Breast epithelium (tissue), 3 donors: ENCODE results near the gene SH3BP5.

Experiments used
- POLR2A ChIP-seq: fragments of 450-650 bp; IDR thresholded peaks from one replicate; pipeline ENCODE4 v1.6.1; 2016; ENCODE audit warnings: antibody characterized with exemption, mild to moderate bottlenecking, moderate library complexity
- POLR2AphosphoS5 ChIP-seq, 3 donors: sonication (generic); formaldehyde crosslinking; IDR thresholded peaks; one replicate each; pipeline ENCODE4 v1.6.1; 2017; ENCODE audit warnings: antibody characterized with exemption in 3 of 3
- TF ChIP-seq, protein P1 (sequence below), 3 donors: fragments of 450-650 bp; IDR thresholded peaks; one replicate each; pipeline ENCODE4 v1.5.1; 2016 to 2017; ENCODE audit warnings: antibody characterized with exemption in 3 of 3, mild to moderate bottlenecking in 3 of 3, moderate library complexity in 3 of 3

DNA sequence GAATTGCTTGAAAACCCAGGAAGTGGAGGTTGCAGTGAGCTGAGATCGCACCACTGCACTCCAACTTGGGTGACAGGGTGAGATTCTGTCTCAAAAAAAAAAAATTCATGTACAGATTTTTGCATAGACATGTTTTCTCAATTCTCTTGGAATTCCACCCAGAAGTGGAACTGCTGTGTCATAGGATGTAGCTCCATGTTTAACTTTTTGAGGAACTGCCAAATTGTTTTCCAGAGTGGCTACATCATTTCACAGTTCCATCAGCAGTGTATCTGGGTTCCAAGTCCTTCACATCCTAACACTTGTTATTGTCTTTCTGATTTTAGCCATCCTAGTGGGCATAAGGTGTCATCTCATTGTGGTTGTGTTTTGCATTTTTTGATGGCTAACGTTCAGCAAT, 116.4 kb downstream of the SH3BP5 start:
- TF ChIP-seq, protein P1, sequence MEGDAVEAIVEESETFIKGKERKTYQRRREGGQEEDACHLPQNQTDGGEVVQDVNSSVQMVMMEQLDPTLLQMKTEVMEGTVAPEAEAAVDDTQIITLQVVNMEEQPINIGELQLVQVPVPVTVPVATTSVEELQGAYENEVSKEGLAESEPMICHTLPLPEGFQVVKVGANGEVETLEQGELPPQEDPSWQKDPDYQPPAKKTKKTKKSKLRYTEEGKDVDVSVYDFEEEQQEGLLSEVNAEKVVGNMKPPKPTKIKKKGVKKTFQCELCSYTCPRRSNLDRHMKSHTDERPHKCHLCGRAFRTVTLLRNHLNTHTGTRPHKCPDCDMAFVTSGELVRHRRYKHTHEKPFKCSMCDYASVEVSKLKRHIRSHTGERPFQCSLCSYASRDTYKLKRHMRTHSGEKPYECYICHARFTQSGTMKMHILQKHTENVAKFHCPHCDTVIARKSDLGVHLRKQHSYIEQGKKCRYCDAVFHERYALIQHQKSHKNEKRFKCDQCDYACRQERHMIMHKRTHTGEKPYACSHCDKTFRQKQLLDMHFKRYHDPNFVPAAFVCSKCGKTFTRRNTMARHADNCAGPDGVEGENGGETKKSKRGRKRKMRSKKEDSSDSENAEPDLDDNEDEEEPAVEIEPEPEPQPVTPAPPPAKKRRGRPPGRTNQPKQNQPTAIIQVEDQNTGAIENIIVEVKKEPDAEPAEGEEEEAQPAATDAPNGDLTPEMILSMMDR (IDR thresholded peaks at IDR 0.05) = no peak
- TF ChIP-seq POLR2AphosphoS5 (IDR thresholded peaks at IDR 0.05) (no peak), POLR2A (no peak)
